Measurements from ENCODE around the gene SSBP4.

SSBP4 gene

GRCh38 chr19:18417250-18418028 is 1.8 kb upstream of the SSBP4 start:
- peak; percentile 16 for TF ChIP-seq FOXP2 (optimal IDR thresholded peaks at IDR 0.05; ENCODE audit: borderline replicate concordance, extremely low read depth, extremely low read length, insufficient read depth)
- no peak for TF ChIP-seq TAF1 (IDR thresholded peaks at IDR 0.05; ENCODE audit: borderline replicate concordance, insufficient read depth, low read length)
- TF ChIP-seq REST (IDR thresholded peaks at IDR 0.05; ENCODE audit: insufficient read depth in 1 of 2, low read depth in 2 of 2, low read length in 2 of 2): 0 out of 4 replicates have a peak, but pooled peaks have one; percentile 12 to 17
- TF ChIP-seq SIN3A (IDR thresholded peaks at IDR 0.05; ENCODE audit: borderline replicate concordance, insufficient read depth, low read length): no peak
- peak; percentile 28; the same call in 1 of the 2 replicates for TF ChIP-seq POLR2AphosphoS5 (IDR thresholded peaks at IDR 0.05; ENCODE audit: low read depth, low read length)

- TF ChIP-seq SIN3A (IDR thresholded peaks at IDR 0.05; ENCODE audit: borderline replicate concordance, insufficient read depth, low read length) (no peak), REST (IDR thresholded peaks at IDR 0.05; ENCODE audit: insufficient read depth in 1 of 2, low read depth in 2 of 2, low read length in 2 of 2) (no peak), FOXP2 (optimal IDR thresholded peaks at IDR 0.05; ENCODE audit: borderline replicate concordance, extremely low read depth, extremely low read length, insufficient read depth) (no peak), TAF1 (IDR thresholded peaks at IDR 0.05; ENCODE audit: borderline replicate concordance, insufficient read depth, low read length) (no peak), POLR2AphosphoS5 (IDR thresholded peaks at IDR 0.05; ENCODE audit: low read depth, low read length) (no peak)
Observed at GRCh38 chr19:18418029-18418482, 1.1 kb upstream of the SSBP4 start.

- TF ChIP-seq POLR2AphosphoS5 (IDR thresholded peaks at IDR 0.05; ENCODE audit: low read depth, low read length) (no peak), REST (IDR thresholded peaks at IDR 0.05; ENCODE audit: insufficient read depth in 1 of 2, low read depth in 2 of 2, low read length in 2 of 2) (no peak), FOXP2 (optimal IDR thresholded peaks at IDR 0.05; ENCODE audit: borderline replicate concordance, extremely low read depth, extremely low read length, insufficient read depth) (no peak), TAF1 (IDR thresholded peaks at IDR 0.05; ENCODE audit: borderline replicate concordance, insufficient read depth, low read length) (no peak), SIN3A (IDR thresholded peaks at IDR 0.05; ENCODE audit: borderline replicate concordance, insufficient read depth, low read length) (no peak)
Observed at GRCh38 chr19:18418483-18419194, 559 bp upstream of the SSBP4 start.

- TF ChIP-seq POLR2AphosphoS5 (IDR thresholded peaks at IDR 0.05; ENCODE audit: low read depth, low read length): no peak
- 0 out of 2 replicates have a peak, but pooled peaks have one; percentile 18 for TF ChIP-seq TAF1 (IDR thresholded peaks at IDR 0.05; ENCODE audit: borderline replicate concordance, insufficient read depth, low read length)
- 0 out of 2 replicates have a peak, but pooled peaks have one; percentile 1 for TF ChIP-seq SIN3A (IDR thresholded peaks at IDR 0.05; ENCODE audit: borderline replicate concordance, insufficient read depth, low read length)
Observed at GRCh38 chr19:18419699-18420460, 682 bp downstream of the SSBP4 start.

- TF ChIP-seq FOXP2 (optimal IDR thresholded peaks at IDR 0.05; ENCODE audit: borderline replicate concordance, extremely low read depth, extremely low read length, insufficient read depth): no peak
- no peak for TF ChIP-seq SIN3A (IDR thresholded peaks at IDR 0.05; ENCODE audit: borderline replicate concordance, insufficient read depth, low read length)
- no peak for TF ChIP-seq TAF1 (IDR thresholded peaks at IDR 0.05; ENCODE audit: borderline replicate concordance, insufficient read depth, low read length)
- no peak for TF ChIP-seq POLR2AphosphoS5 (IDR thresholded peaks at IDR 0.05; ENCODE audit: low read depth, low read length)
- TF ChIP-seq REST (IDR thresholded peaks at IDR 0.05; ENCODE audit: insufficient read depth in 1 of 2, low read depth in 2 of 2, low read length in 2 of 2): no peak
Observed at GRCh38 chr19:18420930-18421329, 1.7 kb downstream of the SSBP4 start.

All from PFSK-1 (cell line).